B cell (primary cell): Measurements from ENCODE around the gene BOD1L2. TPM values are rescaled to one million over a fixed set of nuclear protein-coding genes. Genes with fewer than 3 reads are reported as not detected.

Experiments used
- ATAC-seq: fragments of 200-7000 bp; cut with Tn5 transposase; one replicate; pipeline ENCODE4 v1.10.0; 2021; ENCODE audit warnings: low read depth, mild to moderate bottlenecking, moderate number of reproducible peaks, moderate library complexity
- CTCF ChIA-PET: fragments of 350-600 bp; sonication (Branson Sonifier 250); formaldehyde crosslinking; loops from one replicate; lab custom pipeline; 2021; ENCODE audit warnings: antibody characterized with exemption, inconsistent platforms; lab: Charles Lee
- POLR2A ChIA-PET: fragments of 350-600 bp; sonication (Branson Sonifier 250); formaldehyde crosslinking; loops from one replicate; lab custom pipeline; 2021; ENCODE audit warnings: antibody characterized with exemption; lab: Charles Lee
- DNase-seq: peaks from one replicate; pipeline ENCODE4 v3.0.0; 2013
- H2AFZ ChIP-seq: 2 replicates; pipeline ENCODE4 v1.6.1; 2012; ENCODE audit warnings: mild to moderate bottlenecking, low read depth, low read length; ENCODE audit not compliant: insufficient read depth, poor library complexity, severe bottlenecking
- H3K27ac ChIP-seq, 2 donors: 1 replicate in 1 of 2; 2 replicates in 1 of 2; pipeline ENCODE4 v1.5.1; 2012 to 2013; ENCODE audit warnings: low read length in 2 of 2, mild to moderate bottlenecking in 2 of 2, moderate library complexity in 1 of 2
- H3K27me3 ChIP-seq, 4 experiments: fragments of 200-600 bp in 1 of 4; sonication (generic) in 1 of 4; replicated peaks in 1 of 4; 1 replicate in 2 of 4; 2 replicates in 2 of 4; pipeline versions ENCODE4 v1.6.1 to v1.7.0; 2013 to 2016; ENCODE audit warnings: low read length in 3 of 4, mild to moderate bottlenecking in 2 of 4, mixed read lengths in 1 of 4, moderate library complexity in 1 of 4; ENCODE audit not compliant: insufficient read depth in 4 of 4, control insufficient read depth in 3 of 4; ENCODE audit errors: control extremely low read depth in 1 of 4
- H3K36me3 ChIP-seq, 2 experiments: replicated peaks in 1 of 2; 1 replicate in 1 of 2; 2 replicates in 1 of 2; pipeline versions ENCODE4 v1.6.1 to v1.7.1; 2013; ENCODE audit warnings: low read length in 1 of 2; ENCODE audit not compliant: insufficient read depth in 2 of 2, control insufficient read depth in 1 of 2; ENCODE audit errors: control extremely low read depth in 1 of 2, extremely low read depth in 1 of 2
- H3K4me1 ChIP-seq, 2 donors: fragments of 200-600 bp in 1 of 2; sonication (generic) in 1 of 2; 1 replicate in 1 of 2; 2 replicates in 1 of 2; pipeline versions ENCODE4 v1.5.1 to v1.6.1; 2013 to 2017; ENCODE audit warnings: low read length in 2 of 2; ENCODE audit not compliant: control insufficient read depth in 2 of 2, insufficient read depth in 2 of 2
- H3K4me2 ChIP-seq: replicated peaks from 2 replicates; pipeline ENCODE3; 2012; ENCODE audit warnings: mild to moderate bottlenecking, low read depth, low read length; ENCODE audit not compliant: poor library complexity, severe bottlenecking
- H3K4me3 ChIP-seq, 5 experiments: fragments of 200-600 bp in 1 of 5; sonication (generic) in 1 of 5; 1 replicate in 3 of 5; 2 replicates in 2 of 5; pipeline versions ENCODE4 v1.5.1 to v1.7.0; 2011 to 2016; ENCODE audit warnings: low read length in 4 of 5, mild to moderate bottlenecking in 4 of 5, low read depth in 2 of 5, control low read depth in 1 of 5, moderate library complexity in 1 of 5; ENCODE audit not compliant: insufficient read depth in 1 of 5; ENCODE audit errors: control extremely low read depth in 1 of 5, extremely low read depth in 1 of 5
- H3K79me2 ChIP-seq: fragments of 200-600 bp; sonication (generic); one replicate; pipeline ENCODE4 v1.6.0; 2016; ENCODE audit warnings: low read length; ENCODE audit not compliant: control insufficient read depth, insufficient read depth
- H3K9ac ChIP-seq: fragments of 200-600 bp; sonication (generic); 2 replicates; pipeline ENCODE4 v1.6.1; 2017; ENCODE audit warnings: mild to moderate bottlenecking, low read length, moderate library complexity
- H3K9me3 ChIP-seq, 3 donors: one replicate each; pipeline versions ENCODE4 v1.6.1 to v1.7.1; 2013; ENCODE audit warnings: low read length in 2 of 3; ENCODE audit not compliant: control insufficient read depth in 2 of 3, insufficient read depth in 1 of 3; ENCODE audit errors: control extremely low read depth in 1 of 3
- H4K20me1 ChIP-seq: 2 replicates; pipeline ENCODE4 v1.6.0; 2012; ENCODE audit warnings: mild to moderate bottlenecking, low read length; ENCODE audit not compliant: insufficient read depth, control insufficient read depth, poor library complexity, severe bottlenecking
- H3K27ac Mint-ChIP-seq: one replicate; pipeline ENCODE4 v1.8.0; 2021; ENCODE audit warnings: mixed read lengths
- H3K27me3 Mint-ChIP-seq: one replicate; pipeline ENCODE4 v1.8.0; 2021; ENCODE audit warnings: mixed read lengths
- H3K4me1 Mint-ChIP-seq: one replicate; pipeline ENCODE4 v1.8.0; 2021; ENCODE audit warnings: mixed read lengths
- H3K4me3 Mint-ChIP-seq: one replicate; pipeline ENCODE4 v1.8.0; 2021; ENCODE audit warnings: mixed read lengths
- H3K9me3 Mint-ChIP-seq: one replicate; pipeline ENCODE4 v1.8.0; 2022; ENCODE audit warnings: mixed read lengths; ENCODE audit not compliant: insufficient read depth
- CTCF ChIP-seq: fragments of 200-600 bp; IDR thresholded peaks from one replicate; pipeline ENCODE4 v1.8.0; 2022; ENCODE audit warnings: antibody characterized with exemption, mild to moderate bottlenecking
- EZH2 ChIP-seq: IDR thresholded peaks from 2 replicates; pipeline ENCODE4 v1.6.1; 2012; ENCODE audit warnings: borderline replicate concordance, low read depth, mild to moderate bottlenecking, moderate library complexity, low read length; ENCODE audit not compliant: insufficient read depth, poor library complexity, severe bottlenecking
- WGBS: methylation state at CpG from one replicate; pipeline ENCODE4 v1.1.5; 2013; ENCODE audit warnings: missing lambda C conversion rate; ENCODE audit not compliant: insufficient coverage; 5-methylcytosine and 5-hydroxymethylcytosine counted together
- intact Hi-C: fragments of 100-400 bp; cut with micrococcal nuclease; formaldehyde crosslinking; loops from one replicate; pipeline ENCODE4 v1.10.0; 2022
- polyA plus RNA-seq: library from polyadenylated mRNA; depleted of rRNA; stranded (reverse); fragments of >200 nt; gene quantifications from 2 replicates; pipeline ENCODE4 v1.2.3, GENCODE V29; 2012
- total RNA-seq, 2 donors: library from RNA; stranded (reverse); fragments of 120-200 nt in 1 of 2; gene quantifications; 1 replicate in 1 of 2; 2 replicates in 1 of 2; pipeline versions ENCODE4 v1.2.3 to v1.2.4, GENCODE V29; 2013 to 2022

The BOD1L2 gene
- total and polyA plus RNA-seq, 2 donors (not counting 1 experiment from before 2014, with no cell fraction given): not detected

DNA sequence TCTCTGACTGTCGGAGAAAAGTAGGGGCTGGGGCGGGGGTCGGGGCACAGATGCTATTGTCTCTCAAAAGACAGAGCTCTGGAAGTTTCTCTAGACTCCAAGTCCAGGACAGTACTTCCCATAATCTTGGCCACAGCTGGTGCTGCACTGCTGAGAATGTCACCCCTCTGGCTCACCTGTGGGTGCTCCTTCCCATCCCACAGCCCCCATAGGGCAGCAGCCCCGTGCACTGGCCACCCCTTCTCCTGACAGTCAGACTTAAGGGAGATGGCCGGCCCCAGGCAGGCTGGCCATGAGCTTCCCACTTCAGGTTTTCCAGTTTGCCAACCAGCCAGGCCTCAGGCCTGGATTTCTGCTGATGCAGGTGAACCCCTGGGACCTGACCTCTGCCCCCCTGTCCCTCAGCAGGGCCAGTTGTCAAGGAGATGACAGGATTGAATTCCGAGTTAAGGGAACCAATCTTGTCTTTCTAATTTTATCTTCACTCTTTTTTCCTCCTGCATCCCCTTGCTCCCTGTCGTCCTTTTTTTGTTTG lies 30.2 kb upstream of the BOD1L2 start:
- intact Hi-C loops: no loop called here
- Mint-ChIP-seq H3K4me3 (no peak overlapping the region), H3K27me3 (peaks cover 66% of the 10 kb centered on the region)

More for the DNA sequence above, 30.2 kb upstream of the BOD1L2 start:
- no peaks in the 10 kb centered on the region for H3K4me1 ChIP-seq
- H4K20me1 ChIP-seq: no peaks in the 10 kb centered on the region
- H3K27me3 ChIP-seq: peaks cover 0 to 11% (median 6%) of the 10 kb centered on the region in 4 experiments
- no peak overlapping the region for H3K27ac ChIP-seq
- 92% methylated on average over 5 of the region's 7 CpGs for WGBS
- no peak overlapping the region for H3K9ac ChIP-seq
- no peak overlapping the region for H3K4me2 ChIP-seq
- H3K36me3 ChIP-seq: no peaks in the 10 kb centered on the region
- no peaks in the 10 kb centered on the region for H3K79me2 ChIP-seq
- TF ChIP-seq EZH2: no peak
- no peak for TF ChIP-seq CTCF
- peaks cover 0 to 4% (median 3%) of the 10 kb centered on the region in 3 donors for H3K9me3 ChIP-seq
- no peak for DNase-seq
- ATAC-seq: no peak
- Mint-ChIP-seq H3K27ac (no peak overlapping the region), H3K4me1 (no peaks in the 10 kb centered on the region), H3K9me3 (no peaks in the 10 kb centered on the region)
- no peak overlapping the region for H3K4me3 ChIP-seq
- ChIA-PET POLR2A (no interaction called here), CTCF (no interaction called here)
- no peak overlapping the region for H2AFZ ChIP-seq
